KOPT-K1 (cell line): ENCODE results near the gene ELOVL1.
"Not testable (repeated sequence)": the region's sequence is repeated elsewhere in the genome, so short reads cannot be mapped to it uniquely, and the experiment has no call there.

ENCODE experiments used
- H3K27ac ChIP-seq: fragments of 200-600 bp; sonication (generic); 2 replicates; pipeline ENCODE4 v1.5.1; 2016; ENCODE audit warnings: antibody characterized with exemption, mild to moderate bottlenecking, low read depth, low read length; ENCODE audit not compliant: poor library complexity, severe bottlenecking
- H3K36me3 ChIP-seq: fragments of 200-600 bp; sonication (generic); 2 replicates; pipeline ENCODE4 v1.5.1; 2017; ENCODE audit warnings: antibody characterized with exemption, mild to moderate bottlenecking, low read length, moderate library complexity; ENCODE audit not compliant: insufficient read depth
- H3K9me3 ChIP-seq: fragments of 200-600 bp; sonication (generic); 2 replicates; pipeline ENCODE4 v1.5.1; 2017; ENCODE audit warnings: antibody characterized with exemption, low read length, mild to moderate bottlenecking; ENCODE audit not compliant: insufficient read depth, poor library complexity, severe bottlenecking

The ELOVL1 gene

DNA sequence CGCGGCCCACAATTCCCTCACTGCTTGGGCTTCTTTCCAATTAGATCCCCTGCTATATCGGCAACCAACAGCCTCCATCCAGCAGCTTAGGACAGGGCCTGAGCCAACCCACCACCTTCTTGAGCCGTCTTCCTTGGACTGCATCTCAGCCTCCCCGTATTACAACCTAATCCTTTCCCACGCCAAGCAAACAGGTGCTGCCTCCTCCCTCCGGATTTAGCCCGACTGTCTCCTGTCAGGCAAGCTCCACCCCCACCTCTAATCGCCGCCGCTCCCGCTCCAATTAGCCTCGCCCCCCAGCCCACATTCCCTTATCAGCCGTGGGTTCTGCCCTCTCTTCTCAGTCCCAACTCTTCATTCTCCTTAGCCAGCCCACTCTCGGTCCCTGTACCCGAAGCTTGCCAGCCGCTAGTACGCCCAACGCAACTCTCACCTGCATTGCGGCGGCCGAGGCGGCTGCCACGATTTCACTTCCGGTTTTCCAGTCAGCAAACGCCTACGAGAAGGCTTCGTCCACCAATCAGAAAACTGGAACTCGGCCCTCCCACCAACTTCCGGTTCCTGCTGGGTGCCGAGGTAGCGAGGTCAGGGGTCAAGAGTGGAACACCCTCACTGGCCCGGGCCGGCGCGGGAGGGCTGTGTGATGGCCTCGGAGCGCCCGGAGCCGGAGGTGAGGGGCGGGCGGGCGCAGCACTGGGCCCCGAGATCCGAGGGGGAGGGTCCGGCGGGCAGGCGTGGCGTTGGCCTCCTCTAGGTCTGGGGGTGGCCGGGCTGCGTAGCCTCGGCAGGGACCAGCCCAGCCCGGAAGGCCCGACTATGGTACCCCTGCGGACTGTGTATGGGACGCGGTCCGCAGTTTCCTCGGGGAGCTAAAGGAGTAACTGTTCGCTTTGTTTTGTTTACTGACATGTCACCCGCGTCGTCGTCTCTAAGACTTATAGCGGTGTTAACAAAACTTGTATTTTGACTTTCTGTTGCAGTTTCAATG, 21.8 kb upstream of the ELOVL1 start, which contains the start of the genes MED8 and SZT2:
Gene MED8 (minus strand): TSS at position 475 of the 988 bp plus-strand sequence. CDS start 36 bp downstream, at position 439.
Gene SZT2 (plus strand): TSS at position 574 of the 988 bp plus-strand sequence. CDS start 70 bp downstream, at position 644.
- H3K36me3 ChIP-seq, result peaks cover 34% of the 10 kb centered on the region
- H3K9me3 ChIP-seq, result no peaks in the 10 kb centered on the region
- peak within 1 kb of the TSS; percentile 84 for H3K27ac ChIP-seq

DNA sequence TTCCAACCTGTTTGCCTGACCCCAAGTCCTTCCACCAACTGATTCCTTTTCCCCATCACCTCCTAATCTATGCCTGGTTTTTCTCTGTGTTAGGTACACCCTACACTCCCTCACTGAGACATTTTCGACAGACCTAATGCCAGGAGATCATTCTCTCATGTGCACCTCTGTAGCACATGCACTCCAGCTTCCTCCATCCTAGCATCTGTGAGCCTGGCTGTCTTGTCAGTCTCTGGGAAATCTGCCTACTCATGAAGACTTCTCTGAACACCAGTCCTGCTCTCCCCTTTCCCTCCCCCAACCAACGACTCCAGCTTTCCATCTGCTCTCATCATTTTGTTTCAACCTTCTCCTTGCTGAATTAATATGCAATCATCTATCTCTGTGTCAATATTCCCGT, 20.8 kb upstream of the ELOVL1 start:
- no peaks in the 10 kb centered on the region for H3K9me3 ChIP-seq
- H3K27ac ChIP-seq, result peak overlapping the region; percentile 84
- H3K36me3 ChIP-seq, result peaks cover 44% of the 10 kb centered on the region

GRCh38 chr1:43387976-43388599, 20.3 kb upstream of the ELOVL1 start:
- Histone ChIP-seq H3K27ac (no peak overlapping the region), H3K9me3 (no peaks in the 10 kb centered on the region), H3K36me3 (peaks cover 50% of the 10 kb centered on the region)

DNA sequence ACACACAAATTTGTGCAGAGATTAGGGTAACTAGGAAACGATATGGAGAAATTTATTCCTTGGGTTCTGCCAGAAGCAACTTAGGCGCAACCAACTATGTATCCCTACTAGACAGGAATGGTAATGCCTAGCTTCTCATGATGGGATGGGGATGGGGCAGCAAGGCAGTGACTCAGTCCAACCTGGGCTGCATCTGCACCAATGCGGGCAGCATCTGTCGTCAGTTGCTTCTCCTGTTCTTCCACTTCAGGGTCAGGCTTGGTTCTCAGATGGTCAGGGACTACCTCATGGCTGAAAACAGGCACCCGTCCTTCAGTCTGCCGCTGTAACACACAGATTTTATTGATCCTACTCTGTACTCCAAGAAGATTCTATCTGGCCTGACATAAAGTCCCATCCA, 18.9 kb upstream of the ELOVL1 start:
- H3K9me3 ChIP-seq, result no peaks in the 10 kb centered on the region
- H3K36me3 ChIP-seq, result peaks cover 64% of the 10 kb centered on the region
- no peak overlapping the region for H3K27ac ChIP-seq

GRCh38 chr1:43383449-43383848, 15.6 kb upstream of the ELOVL1 start:
- no peaks in the 10 kb centered on the region for H3K9me3 ChIP-seq
- no peak overlapping the region for H3K27ac ChIP-seq
- peaks cover 69% of the 10 kb centered on the region for H3K36me3 ChIP-seq

GRCh38 chr1:43382027-43382779, 14.4 kb upstream of the ELOVL1 start:
- H3K27ac ChIP-seq, result no peak overlapping the region
- H3K9me3 ChIP-seq, result no peaks in the 10 kb centered on the region
- H3K36me3 ChIP-seq, result peaks cover 61% of the 10 kb centered on the region

GRCh38 chr1:43381612-43382011, 13.8 kb upstream of the ELOVL1 start:
- H3K9me3 ChIP-seq, result no peaks in the 10 kb centered on the region
- H3K27ac ChIP-seq, result no peak overlapping the region
- H3K36me3 ChIP-seq, result peaks cover 55% of the 10 kb centered on the region

- Histone ChIP-seq H3K27ac (no peak overlapping the region), H3K36me3 (peaks cover 33% of the 10 kb centered on the region), H3K9me3 (no peaks in the 10 kb centered on the region)
These were observed 11.7 kb upstream of the ELOVL1 start for GRCh38 chr1:43379476-43379875.

DNA sequence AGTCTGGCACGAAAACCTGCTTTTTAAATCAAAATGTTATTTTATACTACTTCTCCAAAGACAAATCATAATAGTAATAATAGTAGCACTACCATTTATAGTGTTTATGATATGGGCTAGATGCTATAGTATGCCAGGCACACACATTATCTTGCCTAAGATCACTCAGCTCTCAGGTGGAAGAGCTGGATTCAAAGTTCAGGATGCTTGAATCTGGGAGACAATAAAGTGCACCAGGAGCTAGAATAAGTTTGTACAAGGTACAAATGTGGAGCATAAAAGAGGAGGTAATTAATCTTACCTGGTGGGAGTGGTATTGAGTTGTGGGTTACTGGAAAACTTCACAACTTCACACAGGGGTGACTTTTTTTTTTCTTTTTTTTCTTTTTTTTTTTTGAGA, 10.0 kb upstream of the ELOVL1 start:
- Histone ChIP-seq H3K27ac (no peak overlapping the region), H3K36me3 (peaks cover 17% of the 10 kb centered on the region), H3K9me3 (no peaks in the 10 kb centered on the region)

GRCh38 chr1:43376723-43377235, 9.0 kb upstream of the ELOVL1 start:
- Histone ChIP-seq H3K36me3 (peaks cover 6% of the 10 kb centered on the region; the same call in 1 of the 2 replicates), H3K27ac (no peak overlapping the region)

GRCh38 chr1:43373066-43373940, 5.5 kb upstream of the ELOVL1 start:
- H3K36me3 ChIP-seq, result no peaks in the 10 kb centered on the region

More at GRCh38 chr1:43376723-43377235, 9.0 kb upstream of the ELOVL1 start:
- H3K9me3 ChIP-seq, result no peaks in the 10 kb centered on the region

GRCh38 chr1:43372172-43372571, 4.4 kb upstream of the ELOVL1 start:
- no peak overlapping the region for H3K27ac ChIP-seq
- H3K9me3 ChIP-seq, result no peaks in the 10 kb centered on the region
- H3K36me3 ChIP-seq, result no peaks in the 10 kb centered on the region

More at GRCh38 chr1:43373066-43373940, 5.5 kb upstream of the ELOVL1 start:
- H3K27ac ChIP-seq, result no peak overlapping the region
- no peaks in the 10 kb centered on the region for H3K9me3 ChIP-seq

DNA sequence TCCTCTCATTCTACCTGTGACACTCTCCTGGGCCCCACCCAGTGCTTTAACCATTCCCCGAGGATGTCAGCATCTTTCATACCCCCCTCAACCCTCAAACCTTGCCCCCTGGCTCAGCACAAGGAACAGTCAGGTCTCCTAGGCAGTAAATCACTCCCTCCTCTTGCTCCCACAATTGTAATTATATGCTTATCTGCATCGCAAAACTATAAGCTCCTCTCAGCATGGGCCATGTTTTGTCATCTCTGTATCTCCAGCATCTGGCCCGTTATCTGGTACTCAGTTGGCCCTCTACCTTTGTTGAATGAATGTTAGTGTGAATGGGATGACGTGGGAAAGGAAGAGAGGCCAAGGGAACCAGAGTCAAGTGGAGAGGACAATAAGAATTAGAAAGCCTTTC, 2.8 kb upstream of the ELOVL1 start:
- Histone ChIP-seq H3K36me3 (no peaks in the 10 kb centered on the region), H3K27ac (no peak overlapping the region), H3K9me3 (no peaks in the 10 kb centered on the region)

- H3K27ac ChIP-seq, H3K36me3 ChIP-seq, H3K9me3 ChIP-seq: not testable (repeated sequence)
These were observed 2.0 kb upstream of the ELOVL1 start for GRCh38 chr1:43369779-43370178.
